ENCODE measurements around the gene KDELR1. TPM values are rescaled to one million over a fixed set of nuclear protein-coding genes. Genes with fewer than 3 reads are reported as not detected.

The KDELR1 gene
- total and polyA plus RNA-seq, 9 of the 15 experiments (the other 6 are each of a cell fraction or from before 2014, with no cell fraction given): 6.1 to 165 (median 58.5) TPM

DNA sequence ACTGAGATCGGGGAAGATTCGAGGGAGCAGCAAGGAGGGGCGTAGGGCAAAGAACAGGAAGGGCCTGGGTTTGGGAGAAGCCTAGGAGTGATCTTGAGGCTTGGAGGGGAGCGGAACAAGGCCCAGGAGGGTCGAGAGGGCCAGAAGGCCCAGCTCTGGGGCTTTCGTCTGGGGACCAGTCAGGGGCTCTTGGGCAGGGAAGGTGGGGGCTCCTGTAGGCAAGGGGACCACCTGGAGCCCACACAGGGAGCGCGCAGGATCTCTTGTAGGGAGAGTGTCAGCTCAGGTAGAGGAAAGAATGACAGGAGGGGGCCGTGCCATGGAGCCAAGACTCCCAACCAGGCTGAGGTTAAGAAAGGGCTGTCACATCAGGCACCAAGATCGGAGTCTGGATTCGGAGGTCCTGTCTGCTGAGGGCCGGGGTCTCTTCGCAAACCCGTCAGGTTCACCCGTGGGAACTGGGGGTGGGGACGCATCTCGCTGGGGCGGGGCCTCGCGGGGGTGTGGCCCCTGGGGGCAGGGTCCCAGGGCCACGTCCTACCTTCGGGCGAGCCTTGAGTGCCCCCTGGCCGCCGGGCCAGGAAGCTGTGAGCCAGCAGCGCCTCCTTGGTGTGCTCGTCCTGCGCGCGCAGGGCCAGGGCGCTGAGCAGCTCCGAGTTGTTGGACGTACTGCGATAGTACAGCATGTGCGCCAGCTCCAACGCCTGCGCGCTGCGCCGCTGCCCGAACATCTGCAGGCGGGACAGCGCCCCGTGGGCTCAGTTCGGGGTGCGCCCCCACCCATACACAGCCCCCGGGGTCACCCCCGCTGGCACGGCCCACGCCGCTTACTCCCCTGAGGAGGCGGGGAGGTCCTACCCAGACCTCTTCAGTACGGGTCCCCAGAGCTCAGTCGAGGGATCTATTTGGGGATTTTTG is 57.6 kb downstream of the KDELR1 start (continued):
- TF ChIP-seq, protein P1, sequence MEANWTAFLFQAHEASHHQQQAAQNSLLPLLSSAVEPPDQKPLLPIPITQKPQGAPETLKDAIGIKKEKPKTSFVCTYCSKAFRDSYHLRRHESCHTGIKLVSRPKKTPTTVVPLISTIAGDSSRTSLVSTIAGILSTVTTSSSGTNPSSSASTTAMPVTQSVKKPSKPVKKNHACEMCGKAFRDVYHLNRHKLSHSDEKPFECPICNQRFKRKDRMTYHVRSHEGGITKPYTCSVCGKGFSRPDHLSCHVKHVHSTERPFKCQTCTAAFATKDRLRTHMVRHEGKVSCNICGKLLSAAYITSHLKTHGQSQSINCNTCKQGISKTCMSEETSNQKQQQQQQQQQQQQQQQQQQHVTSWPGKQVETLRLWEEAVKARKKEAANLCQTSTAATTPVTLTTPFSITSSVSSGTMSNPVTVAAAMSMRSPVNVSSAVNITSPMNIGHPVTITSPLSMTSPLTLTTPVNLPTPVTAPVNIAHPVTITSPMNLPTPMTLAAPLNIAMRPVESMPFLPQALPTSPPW (CRISPR knock-in tag; IDR thresholded peaks at IDR 0.05): peak; percentile 82
- TF ChIP-seq, protein P2, sequence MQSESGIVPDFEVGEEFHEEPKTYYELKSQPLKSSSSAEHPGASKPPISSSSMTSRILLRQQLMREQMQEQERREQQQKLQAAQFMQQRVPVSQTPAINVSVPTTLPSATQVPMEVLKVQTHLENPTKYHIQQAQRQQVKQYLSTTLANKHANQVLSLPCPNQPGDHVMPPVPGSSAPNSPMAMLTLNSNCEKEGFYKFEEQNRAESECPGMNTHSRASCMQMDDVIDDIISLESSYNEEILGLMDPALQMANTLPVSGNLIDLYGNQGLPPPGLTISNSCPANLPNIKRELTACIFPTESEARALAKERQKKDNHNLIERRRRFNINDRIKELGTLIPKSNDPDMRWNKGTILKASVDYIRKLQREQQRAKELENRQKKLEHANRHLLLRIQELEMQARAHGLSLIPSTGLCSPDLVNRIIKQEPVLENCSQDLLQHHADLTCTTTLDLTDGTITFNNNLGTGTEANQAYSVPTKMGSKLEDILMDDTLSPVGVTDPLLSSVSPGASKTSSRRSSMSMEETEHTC (IDR thresholded peaks at IDR 0.05): no peak
- TF ChIP-seq ETV1 (tag; conservative IDR thresholded peaks at IDR 0.05; ENCODE audit: low read depth) (0 out of 2 replicates have a peak, but pooled peaks have one; percentile 21), GABPA (tag; conservative IDR thresholded peaks at IDR 0.05; ENCODE audit: low read depth) (no peak), ZNF263 (CRISPR knock-in tag; IDR thresholded peaks at IDR 0.05; ENCODE audit: borderline replicate concordance) (0 out of 2 replicates have a peak, but pooled peaks have one; percentile 40), ZNF143 (CRISPR knock-in tag; IDR thresholded peaks at IDR 0.05) (no peak), MEIS2 (IDR thresholded peaks at IDR 0.05; ENCODE audit: partially characterized antibody) (peak; percentile 77), MCM2 (IDR thresholded peaks at IDR 0.05; ENCODE audit: low read depth) (no peak), EP300 (IDR thresholded peaks at IDR 0.05; ENCODE audit: low read length) (no peak), SOX6 (IDR thresholded peaks at IDR 0.05) (0 out of 2 replicates have a peak, but pooled peaks have one; percentile 21), ZNF3 (CRISPR knock-in tag; IDR thresholded peaks at IDR 0.05) (no peak), RBM39 (optimal IDR thresholded peaks at IDR 0.05; ENCODE audit: low read depth, low read length) (peak; percentile 85), L3MBTL2 (IDR thresholded peaks at IDR 0.05) (peak; percentile 98), HDAC1 (IDR thresholded peaks at IDR 0.05) (peak in 1 of 2 experiments; percentile 70; a peak in 2 of 4 replicates), KDM5B (IDR thresholded peaks at IDR 0.05; ENCODE audit: insufficient replicate concordance, low read depth, low read length) (peak; percentile 19), FOXA1 (IDR thresholded peaks at IDR 0.05; ENCODE audit: borderline replicate concordance) (no peak), GATAD2A (IDR thresholded peaks at IDR 0.05) (peak; percentile 91), RFX1 (IDR thresholded peaks at IDR 0.05) (no peak), BHLHE40 (IDR thresholded peaks at IDR 0.05; ENCODE audit: low read length) (peak; percentile 74), TOE1 (IDR thresholded peaks at IDR 0.05; ENCODE audit: borderline replicate concordance) (0 out of 2 replicates have a peak, but pooled peaks have one; percentile 42), TOE1 (CRISPR knock-in tag; IDR thresholded peaks at IDR 0.05; ENCODE audit: borderline replicate concordance, low read depth) (no peak), ZFPM2 (CRISPR knock-in tag; IDR thresholded peaks at IDR 0.05) (0 out of 2 replicates have a peak, but pooled peaks have one; percentile 4), TCF3 (CRISPR knock-in tag; IDR thresholded peaks at IDR 0.05) (0 out of 2 replicates have a peak, but pooled peaks have one; percentile 16), MAFG (tag; conservative IDR thresholded peaks at IDR 0.05) (no peak), NCOA1 (IDR thresholded peaks at IDR 0.05; ENCODE audit: low read depth) (peak; percentile 17; the same call in 1 of the 2 replicates)
- TF ChIP-seq, protein P3, sequence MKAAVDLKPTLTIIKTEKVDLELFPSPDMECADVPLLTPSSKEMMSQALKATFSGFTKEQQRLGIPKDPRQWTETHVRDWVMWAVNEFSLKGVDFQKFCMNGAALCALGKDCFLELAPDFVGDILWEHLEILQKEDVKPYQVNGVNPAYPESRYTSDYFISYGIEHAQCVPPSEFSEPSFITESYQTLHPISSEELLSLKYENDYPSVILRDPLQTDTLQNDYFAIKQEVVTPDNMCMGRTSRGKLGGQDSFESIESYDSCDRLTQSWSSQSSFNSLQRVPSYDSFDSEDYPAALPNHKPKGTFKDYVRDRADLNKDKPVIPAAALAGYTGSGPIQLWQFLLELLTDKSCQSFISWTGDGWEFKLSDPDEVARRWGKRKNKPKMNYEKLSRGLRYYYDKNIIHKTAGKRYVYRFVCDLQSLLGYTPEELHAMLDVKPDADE (conservative IDR thresholded peaks at IDR 0.05; ENCODE audit: control insufficient read depth, low read depth, low read length): peak; percentile 62; the same call in 1 of the 2 replicates

Measured in K562 (cell line).